UCSD-AML1 (cell line): Measurements from ENCODE around the gene ZNF292.
"Not testable (repeated sequence)": the region's sequence is repeated elsewhere in the genome, so short reads cannot be mapped to it uniquely, and the experiment has no call there.

Experiments used
- DNase-seq: peaks from one replicate; lab custom pipeline; 2025; ENCODE audit not compliant: unreplicated experiment; lab: John Stamatoyannopoulos, UW

ZNF292 gene

DNA sequence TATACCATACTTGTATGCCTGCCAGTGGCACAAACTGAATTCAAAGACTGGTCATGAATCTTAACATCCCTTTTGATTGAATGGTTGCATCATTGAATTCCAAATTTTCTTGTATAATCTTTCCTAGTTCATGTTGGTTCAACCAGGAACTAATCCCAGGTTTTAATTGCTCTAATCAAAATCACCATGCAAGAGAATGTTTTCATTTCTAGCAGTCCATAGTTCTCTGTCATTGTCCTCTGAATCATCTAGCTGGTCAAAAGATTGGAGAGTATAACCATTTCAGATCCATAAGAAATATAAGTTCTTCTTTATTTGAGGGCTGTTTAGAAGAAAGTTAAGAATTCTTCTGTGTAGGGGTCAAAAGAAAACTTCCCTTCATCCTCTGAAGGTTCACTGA, 57.2 kb downstream of the ZNF292 start:
- no peak for DNase-seq

DNA sequence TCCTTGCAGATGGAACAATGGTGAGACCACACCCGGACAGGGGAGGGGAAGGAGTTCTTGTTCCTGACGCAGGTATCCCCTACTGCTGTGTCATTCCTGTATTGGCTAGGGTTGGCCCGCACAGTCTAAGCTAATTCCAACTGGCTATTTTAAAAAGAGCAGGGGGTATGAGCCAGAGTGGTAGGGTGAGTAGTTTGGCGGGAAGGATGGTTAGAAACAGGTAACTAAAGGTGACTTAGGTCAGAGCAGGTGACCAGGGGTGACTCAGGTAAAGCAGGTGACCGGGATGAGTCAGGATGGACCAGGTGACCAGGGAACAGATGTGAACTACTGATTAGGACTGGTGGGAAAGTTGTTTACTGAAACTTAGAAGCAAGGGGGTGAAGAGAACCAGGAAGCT, 58.0 kb downstream of the ZNF292 start:
- DNase-seq: no peak

DNA sequence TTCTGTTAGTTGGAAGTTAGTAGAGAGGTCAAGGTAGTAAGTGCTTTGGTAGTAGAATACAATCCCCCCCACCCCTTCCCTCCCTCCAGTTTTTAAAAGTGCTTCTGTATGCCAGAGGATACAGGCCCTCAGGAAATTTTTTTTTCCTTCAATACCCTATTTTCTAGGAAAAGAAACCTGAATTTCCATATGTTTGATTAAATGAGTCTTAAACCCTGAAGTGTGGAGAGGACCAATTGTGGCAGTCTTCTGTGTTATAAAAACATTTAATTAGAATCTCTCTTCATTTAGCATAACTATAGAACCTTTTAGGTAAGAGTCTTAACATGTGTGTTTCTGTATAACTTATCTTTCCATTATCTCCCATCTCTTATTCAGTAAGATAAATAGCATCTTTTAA, 59.5 kb downstream of the ZNF292 start:
- DNase-seq: no peak

- DNase-seq: no peak
Measured at GRCh38 chr6:87220997-87221396, 65.6 kb downstream of the ZNF292 start.

- DNase-seq: no peak
Measured at GRCh38 chr6:87222676-87223075, 67.3 kb downstream of the ZNF292 start.

GRCh38 chr6:87224971-87225370, 69.6 kb downstream of the ZNF292 start:
- DNase-seq: no peak

- no peak for DNase-seq
Measured at GRCh38 chr6:87225511-87225910, 70.1 kb downstream of the ZNF292 start.

DNA sequence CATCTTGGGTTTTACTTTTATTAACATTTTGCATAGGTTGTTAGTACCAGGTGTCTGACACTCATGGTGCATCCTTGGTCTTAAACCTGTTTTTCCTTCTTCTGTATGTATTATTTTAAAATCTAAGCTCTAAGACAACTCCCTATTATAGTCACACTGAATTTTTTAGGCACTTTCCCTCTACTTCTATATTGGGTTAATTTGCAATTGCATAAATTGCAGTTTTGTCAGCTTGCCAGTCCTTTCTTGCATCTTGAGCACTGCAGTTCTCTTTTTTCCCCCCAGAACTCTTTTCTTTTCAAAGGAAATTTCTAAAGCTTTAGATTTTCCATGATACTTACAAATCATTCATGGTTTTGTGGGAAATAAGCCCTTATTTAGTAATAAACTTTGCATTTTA, 70.6 kb downstream of the ZNF292 start:
- no peak for DNase-seq

GRCh38 chr6:87230801-87231200, 75.4 kb downstream of the ZNF292 start:
- DNase-seq: no peak

GRCh38 chr6:87237804-87238203, 82.4 kb downstream of the ZNF292 start:
- no peak for DNase-seq

DNA sequence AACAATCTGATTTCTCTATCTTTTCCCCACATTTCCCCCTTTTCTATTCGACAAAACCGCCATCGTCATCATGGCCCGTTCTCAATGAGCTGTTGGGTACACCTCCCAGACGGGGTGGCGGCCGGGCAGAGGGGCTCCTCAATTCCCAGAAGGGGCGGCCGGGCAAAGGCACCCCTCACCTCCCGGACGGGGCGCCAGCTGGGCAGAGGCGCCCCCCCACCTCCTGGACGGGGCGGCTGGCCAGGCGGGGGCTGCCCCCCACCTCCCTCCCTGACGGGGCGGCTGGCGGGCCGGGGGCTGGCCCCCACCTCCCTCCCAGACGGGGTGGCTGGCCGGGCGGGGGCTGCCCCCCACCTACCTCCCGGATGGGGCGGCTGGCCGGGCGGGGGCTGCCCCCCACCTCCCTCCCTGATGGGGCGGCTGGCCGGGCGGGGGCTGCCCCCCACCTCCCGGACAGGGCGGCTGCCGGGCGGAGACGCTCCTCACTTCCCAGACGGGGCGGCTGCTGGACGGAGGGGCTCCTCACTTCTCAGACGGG, 83.8 kb downstream of the ZNF292 start:
- not testable (repeated sequence) for DNase-seq

DNA sequence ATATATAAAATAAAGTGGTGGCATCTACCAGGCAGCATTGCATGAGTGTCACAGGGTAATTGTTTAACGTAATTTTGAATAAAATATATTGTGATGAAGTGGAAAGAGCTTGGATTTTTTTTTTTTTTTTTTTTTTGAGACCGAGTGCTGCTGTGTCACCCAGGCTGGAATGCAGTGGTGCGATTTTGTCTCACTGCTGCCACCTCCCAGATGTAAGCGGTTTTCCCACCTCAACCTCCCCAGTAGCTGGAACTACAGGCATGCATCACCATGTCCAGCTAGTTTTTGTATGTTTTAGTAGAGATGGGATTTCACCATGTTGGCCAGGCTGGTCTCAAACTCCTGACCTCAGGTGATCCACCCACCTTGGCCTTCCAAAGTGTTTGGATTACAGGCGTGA, 85.9 kb downstream of the ZNF292 start:
- DNase-seq: no peak

- DNase-seq: no peak
Measured at GRCh38 chr6:87242311-87242710, 86.9 kb downstream of the ZNF292 start.

- no peak for DNase-seq
Measured at GRCh38 chr6:87243812-87244211, 88.4 kb downstream of the ZNF292 start.

DNA sequence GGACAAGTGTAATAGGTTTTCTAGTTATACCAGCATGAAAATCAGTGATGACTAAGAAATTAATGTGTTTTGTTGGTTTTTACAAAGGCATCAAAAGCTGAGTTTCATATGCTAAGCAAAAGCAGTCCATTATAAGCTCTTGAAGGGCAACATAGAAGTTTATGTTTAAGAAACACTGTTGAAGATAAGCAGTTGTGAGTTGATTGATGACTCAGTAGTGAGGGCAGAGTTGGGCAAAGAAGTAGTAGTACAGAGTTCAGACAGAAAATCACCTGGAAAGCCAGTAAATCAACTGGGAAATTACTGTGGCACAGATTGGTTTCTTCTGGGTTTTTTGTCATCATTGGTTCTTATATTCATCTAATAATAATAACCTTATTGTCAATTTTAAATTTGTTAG, 89.0 kb downstream of the ZNF292 start:
- DNase-seq: no peak

DNA sequence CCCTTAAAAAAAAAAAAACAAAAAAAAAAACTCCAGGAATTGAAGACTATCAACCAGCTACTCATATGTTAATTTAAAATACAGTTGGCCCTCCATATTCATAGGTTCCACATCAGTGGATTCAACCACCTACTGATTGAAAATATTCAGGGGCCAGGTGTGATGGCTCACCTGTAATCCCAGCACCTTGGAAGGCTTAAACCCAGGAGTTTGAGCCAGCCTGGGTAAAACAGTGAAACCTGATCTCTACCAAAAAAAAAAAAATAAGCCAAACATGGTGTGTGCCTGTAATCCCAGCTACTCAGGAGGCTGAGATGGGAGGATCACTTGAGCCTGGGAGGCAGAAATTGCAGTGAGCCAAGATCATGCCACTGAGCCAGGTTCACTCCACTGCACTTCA, 94.7 kb downstream of the ZNF292 start:
- DNase-seq: no peak

DNA sequence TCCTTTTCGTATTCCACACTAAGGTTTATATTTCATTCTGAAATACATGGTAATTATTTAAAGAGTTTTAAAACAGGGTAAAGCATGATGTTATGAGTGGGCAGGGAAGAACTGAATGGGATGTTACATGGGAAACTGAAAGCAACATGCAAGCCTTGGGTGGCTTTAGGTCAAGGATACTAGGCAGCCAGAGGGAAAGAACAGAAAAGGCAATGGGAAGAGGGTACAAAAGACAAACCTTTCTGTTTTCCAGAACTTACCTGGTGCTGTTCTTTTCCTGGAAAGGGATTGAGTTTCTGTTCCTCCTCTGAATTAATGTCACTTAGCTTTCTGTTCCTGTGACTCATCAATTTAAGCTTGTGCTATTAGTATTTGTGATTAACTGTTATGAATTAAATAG, 95.9 kb downstream of the ZNF292 start:
- DNase-seq: no peak

DNA sequence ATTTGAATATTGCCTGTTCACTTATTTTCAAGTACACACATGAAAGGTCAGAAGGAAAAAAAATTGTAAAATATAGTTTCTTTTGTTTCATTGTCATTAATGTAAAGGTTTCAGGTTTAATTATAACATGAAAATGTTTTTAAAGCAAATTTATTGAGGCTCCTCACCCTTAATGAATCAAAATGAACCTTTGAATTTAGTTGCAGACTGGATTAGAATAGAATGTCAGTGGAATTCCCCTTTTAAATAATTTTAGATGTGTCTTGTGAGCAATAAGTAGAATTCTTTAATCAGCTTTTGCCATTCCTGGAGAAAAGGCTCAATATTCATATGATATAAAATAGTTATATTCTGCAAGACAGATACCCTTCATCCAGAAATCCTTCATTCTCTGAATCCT, 96.4 kb downstream of the ZNF292 start:
- DNase-seq: no peak

GRCh38 chr6:87257046-87257445, 101.7 kb downstream of the ZNF292 start:
- no peak for DNase-seq

GRCh38 chr6:87257565-87257964, 102.2 kb downstream of the ZNF292 start:
- DNase-seq: no peak

- no peak for DNase-seq
Measured at GRCh38 chr6:87257975-87258374, 102.6 kb downstream of the ZNF292 start.

GRCh38 chr6:87259791-87260190, 104.4 kb downstream of the ZNF292 start:
- no peak for DNase-seq

DNA sequence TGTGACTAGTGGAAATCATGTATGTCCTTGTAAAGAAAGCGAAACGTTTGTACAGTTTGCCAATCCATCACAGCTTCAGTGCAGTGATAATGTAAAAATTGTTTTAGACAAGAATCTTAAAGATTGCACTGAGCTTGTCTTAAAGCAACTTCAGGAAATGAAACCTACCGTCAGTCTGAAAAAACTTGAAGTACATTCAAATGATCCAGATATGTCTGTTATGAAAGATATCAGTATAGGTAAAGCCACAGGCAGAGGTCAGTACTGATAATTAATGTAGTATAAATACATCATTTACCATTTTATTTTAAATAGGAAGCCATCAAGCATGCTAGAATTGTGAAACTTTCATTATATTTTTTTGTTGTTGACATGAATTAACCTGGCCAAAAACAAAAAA, 106.2 kb downstream of the ZNF292 start:
- DNase-seq: no peak

DNA sequence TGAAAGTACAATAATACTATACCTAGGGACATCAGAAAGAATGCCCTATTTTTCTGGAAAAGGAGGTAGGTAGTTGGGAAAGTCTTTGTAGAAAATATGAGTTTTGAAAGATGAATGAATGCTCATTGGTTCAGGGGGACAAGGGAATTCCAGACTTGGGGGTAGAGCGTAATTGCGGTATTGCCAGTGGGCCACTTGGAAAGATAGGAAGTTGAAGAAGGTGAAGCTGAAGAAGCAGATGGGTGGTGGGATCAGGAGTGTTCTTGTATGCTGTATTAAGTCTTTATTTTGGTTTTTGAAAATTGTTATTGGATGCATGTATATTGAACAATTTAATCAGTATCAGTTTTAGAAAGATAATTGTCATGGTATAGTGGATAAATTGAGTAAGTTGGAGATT, 109.1 kb downstream of the ZNF292 start:
- no peak for DNase-seq
